KMS-11 (cell line): ENCODE data around the gene LINC01488.

Source experiments
- H2AFZ ChIP-seq: fragments of 200-600 bp; sonication (generic); 2 replicates; pipeline ENCODE4 v1.6.1; 2016; ENCODE audit warnings: antibody characterized with exemption, mixed run types, low read depth
- H3K27ac ChIP-seq: fragments of 200-600 bp; sonication (generic); 2 replicates; pipeline ENCODE4 v1.6.1; 2016; ENCODE audit warnings: mild to moderate bottlenecking, mixed run types
- H3K27me3 ChIP-seq: fragments of 200-600 bp; sonication (generic); 2 replicates; pipeline ENCODE4 v1.6.1; 2017; ENCODE audit warnings: mild to moderate bottlenecking, low read depth, mixed run types, moderate library complexity; ENCODE audit not compliant: insufficient read depth
- H3K36me3 ChIP-seq: fragments of 200-600 bp; sonication (generic); 2 replicates; pipeline ENCODE4 v1.6.1; 2017; ENCODE audit warnings: mild to moderate bottlenecking, mixed run types; ENCODE audit not compliant: insufficient read depth
- H3K4me1 ChIP-seq: fragments of 200-600 bp; sonication (generic); 2 replicates; pipeline ENCODE4 v1.6.1; 2016; ENCODE audit warnings: mild to moderate bottlenecking, low read depth, mixed run types; ENCODE audit not compliant: poor library complexity, severe bottlenecking
- H3K4me2 ChIP-seq: fragments of 200-600 bp; sonication (generic); 2 replicates; pipeline ENCODE4 v1.7.0; 2016; ENCODE audit warnings: mild to moderate bottlenecking, mixed run types
- H3K4me3 ChIP-seq: fragments of 200-600 bp; sonication (generic); IDR thresholded peaks from 2 replicates; pipeline ENCODE4 v1.6.1; 2017; ENCODE audit warnings: low read depth, low read length, mixed read lengths; ENCODE audit not compliant: insufficient read depth
- H3K79me2 ChIP-seq: fragments of 200-600 bp; sonication (generic); 2 replicates; pipeline ENCODE4 v1.6.1; 2016; ENCODE audit warnings: low read depth, mixed run types; ENCODE audit not compliant: insufficient read depth
- H3K9ac ChIP-seq: fragments of 200-600 bp; sonication (generic); 2 replicates; pipeline ENCODE4 v1.6.1; 2016; ENCODE audit warnings: mild to moderate bottlenecking, mixed run types
- H4K20me1 ChIP-seq: fragments of 200-600 bp; sonication (generic); 2 replicates; pipeline ENCODE4 v1.6.1; 2016; ENCODE audit warnings: mild to moderate bottlenecking, mixed run types; ENCODE audit not compliant: insufficient read depth
- TF ChIP-seq, protein P1 (sequence below): fragments of 200-600 bp; sonication (generic); conservative IDR thresholded peaks from 2 replicates; pipeline ENCODE4 v1.6.1; 2017; ENCODE audit warnings: low read depth, mild to moderate bottlenecking, antibody characterized with exemption, low read length, moderate library complexity, mixed read lengths

The LINC01488 gene

DNA sequence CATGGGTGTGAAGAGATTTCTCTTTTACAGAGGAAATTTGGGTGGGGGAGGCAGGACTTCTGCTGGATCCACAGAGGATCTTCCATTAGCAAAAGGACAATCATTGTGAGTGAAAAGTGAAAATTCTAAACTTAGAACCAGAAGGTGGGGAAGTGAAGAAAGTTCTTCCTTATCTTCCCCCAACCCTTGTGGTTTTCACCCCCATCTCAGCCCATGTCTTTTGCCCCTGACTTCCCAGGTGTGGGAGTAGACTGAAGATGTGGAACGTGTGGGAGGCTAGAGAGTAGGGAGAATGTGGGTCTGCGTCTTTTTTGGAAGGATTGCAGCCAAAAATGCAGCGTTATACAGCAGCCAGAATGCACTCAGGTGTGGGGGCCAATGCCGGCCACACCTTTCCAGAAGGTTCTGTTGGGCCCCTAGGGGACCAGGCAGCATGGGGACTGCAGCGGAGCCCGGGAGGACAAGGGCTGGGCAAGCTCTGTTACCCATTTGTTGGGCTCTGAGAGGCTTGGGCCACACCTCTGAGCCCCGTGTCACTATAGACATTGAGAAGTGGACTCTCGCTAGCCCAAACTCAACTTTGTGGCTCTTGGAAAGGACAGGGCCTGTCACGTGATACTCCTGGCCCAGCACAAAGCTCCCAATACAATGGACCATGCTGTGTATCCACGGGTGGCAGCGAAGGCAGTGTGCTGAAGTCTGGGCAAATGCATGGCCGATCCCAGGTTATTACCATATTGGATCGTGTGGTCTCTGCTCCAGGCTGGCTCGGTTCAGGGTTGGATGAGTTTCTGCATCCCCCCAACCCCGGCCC lies 32.8 kb upstream of the LINC01488 start:
- H3K27me3 ChIP-seq, result peaks cover 2% of the 10 kb centered on the region; the same call in 1 of the 2 replicates
- TF ChIP-seq, protein P1, sequence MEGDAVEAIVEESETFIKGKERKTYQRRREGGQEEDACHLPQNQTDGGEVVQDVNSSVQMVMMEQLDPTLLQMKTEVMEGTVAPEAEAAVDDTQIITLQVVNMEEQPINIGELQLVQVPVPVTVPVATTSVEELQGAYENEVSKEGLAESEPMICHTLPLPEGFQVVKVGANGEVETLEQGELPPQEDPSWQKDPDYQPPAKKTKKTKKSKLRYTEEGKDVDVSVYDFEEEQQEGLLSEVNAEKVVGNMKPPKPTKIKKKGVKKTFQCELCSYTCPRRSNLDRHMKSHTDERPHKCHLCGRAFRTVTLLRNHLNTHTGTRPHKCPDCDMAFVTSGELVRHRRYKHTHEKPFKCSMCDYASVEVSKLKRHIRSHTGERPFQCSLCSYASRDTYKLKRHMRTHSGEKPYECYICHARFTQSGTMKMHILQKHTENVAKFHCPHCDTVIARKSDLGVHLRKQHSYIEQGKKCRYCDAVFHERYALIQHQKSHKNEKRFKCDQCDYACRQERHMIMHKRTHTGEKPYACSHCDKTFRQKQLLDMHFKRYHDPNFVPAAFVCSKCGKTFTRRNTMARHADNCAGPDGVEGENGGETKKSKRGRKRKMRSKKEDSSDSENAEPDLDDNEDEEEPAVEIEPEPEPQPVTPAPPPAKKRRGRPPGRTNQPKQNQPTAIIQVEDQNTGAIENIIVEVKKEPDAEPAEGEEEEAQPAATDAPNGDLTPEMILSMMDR, result no peak
- H3K4me3 ChIP-seq, result no peak overlapping the region
- H3K9ac ChIP-seq, result no peak overlapping the region
- H2AFZ ChIP-seq, result no peak overlapping the region
- no peaks in the 10 kb centered on the region for H4K20me1 ChIP-seq
- H3K36me3 ChIP-seq, result no peaks in the 10 kb centered on the region
- H3K79me2 ChIP-seq, result no peaks in the 10 kb centered on the region
- H3K4me2 ChIP-seq, result no peak overlapping the region
- no peaks in the 10 kb centered on the region for H3K4me1 ChIP-seq
- H3K27ac ChIP-seq, result no peak overlapping the region

DNA sequence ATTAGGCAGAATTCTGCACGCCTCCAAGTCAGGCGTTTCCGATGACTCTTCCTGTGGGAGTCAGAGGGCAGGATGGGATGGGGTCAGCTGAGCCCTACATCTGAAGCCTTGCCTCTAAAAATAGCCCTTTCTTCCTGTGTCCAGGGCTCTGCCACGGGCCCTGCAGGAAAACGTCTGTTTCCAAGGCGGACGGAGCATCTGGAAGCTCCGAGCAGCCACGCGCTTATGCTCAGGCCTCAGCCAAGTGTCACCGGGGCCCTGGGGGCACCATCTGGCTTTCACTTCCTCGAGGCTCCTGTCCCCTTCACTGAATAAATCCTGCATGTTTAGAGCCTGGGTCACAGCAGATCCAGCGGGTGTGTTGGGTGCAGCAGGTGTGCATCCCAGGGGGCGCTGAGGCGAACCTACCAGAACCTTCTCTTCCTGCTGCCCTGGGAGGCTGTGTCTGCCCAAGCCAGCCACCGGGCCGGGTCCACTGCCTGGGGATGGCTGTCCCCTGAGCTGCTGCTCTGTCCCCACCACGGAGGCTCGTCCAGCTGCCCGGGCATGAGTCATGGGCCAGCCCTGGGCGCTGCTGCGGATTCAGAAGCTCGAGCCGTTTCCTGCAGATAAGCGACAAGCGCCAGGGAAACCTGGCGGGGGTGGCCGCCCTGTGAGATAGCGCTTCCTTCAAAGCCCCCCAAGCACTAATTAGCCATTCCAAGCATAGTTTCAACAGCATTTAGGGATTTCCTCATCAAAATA lies 32.0 kb upstream of the LINC01488 start:
- H3K4me2 ChIP-seq, result no peak overlapping the region
- no peaks in the 10 kb centered on the region for H3K79me2 ChIP-seq
- H4K20me1 ChIP-seq, result no peaks in the 10 kb centered on the region
- no peaks in the 10 kb centered on the region for H3K4me1 ChIP-seq
- no peaks in the 10 kb centered on the region; the same call in 1 of the 2 replicates for H3K27me3 ChIP-seq
- TF ChIP-seq, protein P1, result no peak
- H3K36me3 ChIP-seq, result no peaks in the 10 kb centered on the region
- no peak overlapping the region for H2AFZ ChIP-seq
- no peak overlapping the region for H3K27ac ChIP-seq
- no peak overlapping the region for H3K9ac ChIP-seq
- no peak overlapping the region for H3K4me3 ChIP-seq

DNA sequence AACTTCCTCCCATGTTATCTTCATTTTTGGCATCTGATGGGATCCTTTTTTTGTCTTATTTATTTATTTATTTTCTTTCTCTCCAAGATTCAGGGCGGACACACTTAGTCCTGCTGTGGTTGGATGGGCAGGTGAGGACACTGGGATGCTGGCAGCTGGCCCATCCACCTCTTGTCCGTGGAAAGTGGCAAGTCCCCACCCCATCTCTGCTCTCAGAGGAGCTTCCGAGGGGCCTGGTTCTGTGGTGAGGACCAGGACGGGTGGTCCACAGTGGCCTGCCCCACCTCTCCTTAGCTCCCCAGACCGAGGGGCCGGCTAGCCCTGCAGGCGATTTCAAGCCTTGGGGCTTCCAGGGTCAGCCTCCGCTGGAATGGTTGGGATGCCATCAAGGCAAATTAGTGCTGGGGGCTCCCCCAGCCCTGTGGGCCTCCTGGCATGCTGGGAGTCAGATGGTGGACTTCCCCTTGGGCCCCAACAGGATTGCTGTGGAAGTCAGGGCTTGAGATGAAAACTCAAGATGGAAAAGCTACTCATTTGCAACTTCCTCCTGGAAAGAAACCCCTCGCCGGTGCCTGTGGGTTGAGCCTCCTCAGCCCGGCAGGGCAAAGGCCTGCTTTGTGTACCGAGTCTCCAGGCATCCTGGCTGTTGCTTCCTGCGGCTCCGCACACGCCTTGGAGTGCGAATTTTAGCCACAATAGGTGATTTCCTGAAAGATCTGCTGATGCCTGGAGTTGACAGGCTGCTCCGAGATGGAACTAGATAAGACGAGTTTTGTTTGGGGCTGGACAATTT lies 31.2 kb upstream of the LINC01488 start:
- Histone ChIP-seq H2AFZ (no peak overlapping the region), H4K20me1 (no peaks in the 10 kb centered on the region), H3K36me3 (no peaks in the 10 kb centered on the region), H3K4me2 (no peak overlapping the region), H3K79me2 (no peaks in the 10 kb centered on the region), H3K9ac (no peak overlapping the region), H3K27me3 (no peaks in the 10 kb centered on the region), H3K4me1 (no peaks in the 10 kb centered on the region), H3K4me3 (no peak overlapping the region), H3K27ac (no peak overlapping the region)
- TF ChIP-seq, protein P1, result no peak

- TF ChIP-seq, protein P1, result no peak
- H2AFZ ChIP-seq, result no peak overlapping the region
- H3K79me2 ChIP-seq, result no peaks in the 10 kb centered on the region
- no peaks in the 10 kb centered on the region for H3K4me1 ChIP-seq
- no peaks in the 10 kb centered on the region for H3K36me3 ChIP-seq
- H3K27me3 ChIP-seq, result no peaks in the 10 kb centered on the region
- no peak overlapping the region for H3K4me2 ChIP-seq
- H4K20me1 ChIP-seq, result no peaks in the 10 kb centered on the region
- no peak overlapping the region for H3K9ac ChIP-seq
- no peak overlapping the region for H3K27ac ChIP-seq
- H3K4me3 ChIP-seq, result no peak overlapping the region
Observed at GRCh38 chr11:69450857-69451220, 30.6 kb upstream of the LINC01488 start.
